AG09309 (cell line): ENCODE results near the gene KIF3B.
"Not testable (repeated sequence)": the region's sequence is repeated elsewhere in the genome, so short reads cannot be mapped to it uniquely, and the experiment has no call there.

Source experiments
- DNase-seq: peaks from one replicate; pipeline ENCODE4 v3.0.0-alpha.2; 2010; ENCODE audit warnings: low read depth
- H3K4me3 ChIP-seq: 2 replicates; pipeline ENCODE4 v1.5.1; 2011; ENCODE audit warnings: mild to moderate bottlenecking, low read depth, low read length, moderate library complexity; ENCODE audit not compliant: control insufficient read depth
- TF ChIP-seq, protein P1 (sequence below): IDR thresholded peaks from 2 replicates; pipeline ENCODE4 v1.5.1; 2011; ENCODE audit warnings: mild to moderate bottlenecking, low read depth, low read length, inconsistent platforms; ENCODE audit not compliant: insufficient read depth, control insufficient read depth; ENCODE audit errors: missing control alignments

Gene KIF3B

DNA sequence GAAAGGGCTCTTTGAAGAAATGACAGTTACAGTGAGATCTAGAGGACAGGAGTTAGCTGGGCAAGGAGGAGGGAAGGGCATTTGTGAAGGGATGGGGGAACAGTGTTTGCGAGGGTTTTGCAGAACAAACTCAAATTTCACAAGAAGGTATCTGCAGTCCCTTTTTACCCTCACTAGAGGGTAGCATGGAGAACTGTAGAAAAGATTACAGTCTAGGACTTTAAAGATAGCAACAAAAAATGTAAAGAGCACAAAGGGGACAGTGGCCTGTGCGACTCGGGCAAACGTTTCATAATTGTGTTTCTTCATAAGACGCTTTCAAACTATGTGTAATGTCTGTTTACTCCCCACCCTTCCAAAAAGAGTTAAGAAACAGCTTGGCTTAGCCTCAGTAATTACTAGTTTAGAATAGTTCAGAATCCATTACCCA is 59.5 kb downstream of the KIF3B start:
- TF ChIP-seq, protein P1, sequence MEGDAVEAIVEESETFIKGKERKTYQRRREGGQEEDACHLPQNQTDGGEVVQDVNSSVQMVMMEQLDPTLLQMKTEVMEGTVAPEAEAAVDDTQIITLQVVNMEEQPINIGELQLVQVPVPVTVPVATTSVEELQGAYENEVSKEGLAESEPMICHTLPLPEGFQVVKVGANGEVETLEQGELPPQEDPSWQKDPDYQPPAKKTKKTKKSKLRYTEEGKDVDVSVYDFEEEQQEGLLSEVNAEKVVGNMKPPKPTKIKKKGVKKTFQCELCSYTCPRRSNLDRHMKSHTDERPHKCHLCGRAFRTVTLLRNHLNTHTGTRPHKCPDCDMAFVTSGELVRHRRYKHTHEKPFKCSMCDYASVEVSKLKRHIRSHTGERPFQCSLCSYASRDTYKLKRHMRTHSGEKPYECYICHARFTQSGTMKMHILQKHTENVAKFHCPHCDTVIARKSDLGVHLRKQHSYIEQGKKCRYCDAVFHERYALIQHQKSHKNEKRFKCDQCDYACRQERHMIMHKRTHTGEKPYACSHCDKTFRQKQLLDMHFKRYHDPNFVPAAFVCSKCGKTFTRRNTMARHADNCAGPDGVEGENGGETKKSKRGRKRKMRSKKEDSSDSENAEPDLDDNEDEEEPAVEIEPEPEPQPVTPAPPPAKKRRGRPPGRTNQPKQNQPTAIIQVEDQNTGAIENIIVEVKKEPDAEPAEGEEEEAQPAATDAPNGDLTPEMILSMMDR = peak; percentile 62
- H3K4me3 ChIP-seq = no peak overlapping the region
- DNase-seq = no peak

DNA sequence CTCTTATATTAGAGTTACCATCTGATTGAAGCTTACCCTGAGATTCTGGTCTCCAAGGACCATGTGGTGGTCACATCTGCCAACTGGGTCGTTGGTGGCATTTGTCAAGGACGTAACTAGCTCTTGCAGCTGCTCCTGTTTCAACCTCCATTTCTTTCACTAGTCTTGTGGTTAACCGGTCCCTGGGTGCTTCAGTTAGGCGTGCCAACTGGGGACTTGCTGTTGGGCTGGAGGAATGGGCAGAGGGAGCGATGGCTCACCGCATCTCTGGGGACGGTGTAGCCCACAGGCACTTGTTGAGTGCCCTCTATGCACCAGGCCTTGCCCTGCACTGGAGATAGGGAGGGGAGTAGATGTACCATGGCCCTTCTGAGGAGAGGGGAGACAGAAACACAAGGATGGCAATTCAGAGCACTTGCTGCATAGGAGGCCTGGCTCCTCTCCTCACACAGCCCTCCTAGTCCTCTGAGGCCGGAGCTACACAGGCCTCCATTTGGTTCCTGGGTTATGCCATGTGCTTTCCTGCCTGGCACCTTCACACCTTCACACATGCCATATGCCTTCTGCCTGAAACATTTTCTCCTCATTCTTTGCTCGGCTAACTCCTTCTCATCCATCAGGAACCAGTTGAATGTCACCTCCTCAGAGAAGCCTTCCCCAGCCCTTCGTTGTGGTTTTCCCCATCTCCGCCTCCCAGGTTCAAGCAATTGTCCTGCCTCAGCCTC is 60.6 kb downstream of the KIF3B start:
- H3K4me3 ChIP-seq = no peak overlapping the region
- TF ChIP-seq, protein P1 = no peak
- no peak for DNase-seq

- TF ChIP-seq, protein P1 = no peak
- no peak overlapping the region for H3K4me3 ChIP-seq
- DNase-seq = no peak
Observed at GRCh38 chr20:32338665-32339064, 61.2 kb downstream of the KIF3B start.

- TF ChIP-seq, protein P1 = no peak
- no peak for DNase-seq
- H3K4me3 ChIP-seq = no peak overlapping the region
Observed at GRCh38 chr20:32339116-32339515, 61.7 kb downstream of the KIF3B start.

DNA sequence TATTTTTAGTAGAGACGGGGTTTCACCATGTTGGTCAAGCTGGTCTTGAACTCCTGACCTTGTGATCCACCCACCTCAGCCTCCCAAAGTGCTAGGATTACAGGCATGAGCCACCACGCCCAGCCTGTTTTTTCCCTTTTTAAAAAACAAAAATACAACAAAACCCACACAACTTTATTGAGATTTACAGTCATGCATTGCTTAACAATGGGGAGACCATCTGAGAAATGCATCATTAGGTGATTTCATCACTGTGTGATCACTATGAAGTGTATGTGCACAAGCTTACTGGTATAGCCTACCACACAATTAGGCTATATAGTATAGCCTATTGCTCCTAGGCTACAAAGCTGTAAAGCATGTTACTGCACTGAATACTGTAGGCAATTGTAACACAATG is 63.6 kb downstream of the KIF3B start:
- H3K4me3 ChIP-seq, DNase-seq: not testable (repeated sequence)

DNA sequence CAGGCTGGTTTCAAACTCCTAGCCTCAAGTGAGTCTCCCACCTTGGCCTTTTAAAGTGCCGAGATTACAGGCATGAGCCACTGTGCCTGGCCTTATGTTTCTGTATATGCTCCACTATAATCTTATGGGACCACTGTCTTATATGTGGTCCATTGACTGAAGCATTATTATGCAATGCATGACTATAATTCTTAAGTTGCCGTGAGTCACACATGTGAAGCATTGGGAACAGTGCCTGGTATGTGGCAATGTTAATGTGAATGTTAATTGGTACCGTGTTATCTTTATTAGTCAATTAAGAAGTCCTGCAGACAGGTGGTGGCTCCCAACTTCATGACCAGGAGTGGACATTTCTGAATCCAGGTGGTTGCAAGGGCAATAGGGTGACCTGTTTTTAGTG is 66.0 kb downstream of the KIF3B start:
- TF ChIP-seq, protein P1 = no peak
- DNase-seq = peak; percentile 72
- no peak overlapping the region for H3K4me3 ChIP-seq

DNA sequence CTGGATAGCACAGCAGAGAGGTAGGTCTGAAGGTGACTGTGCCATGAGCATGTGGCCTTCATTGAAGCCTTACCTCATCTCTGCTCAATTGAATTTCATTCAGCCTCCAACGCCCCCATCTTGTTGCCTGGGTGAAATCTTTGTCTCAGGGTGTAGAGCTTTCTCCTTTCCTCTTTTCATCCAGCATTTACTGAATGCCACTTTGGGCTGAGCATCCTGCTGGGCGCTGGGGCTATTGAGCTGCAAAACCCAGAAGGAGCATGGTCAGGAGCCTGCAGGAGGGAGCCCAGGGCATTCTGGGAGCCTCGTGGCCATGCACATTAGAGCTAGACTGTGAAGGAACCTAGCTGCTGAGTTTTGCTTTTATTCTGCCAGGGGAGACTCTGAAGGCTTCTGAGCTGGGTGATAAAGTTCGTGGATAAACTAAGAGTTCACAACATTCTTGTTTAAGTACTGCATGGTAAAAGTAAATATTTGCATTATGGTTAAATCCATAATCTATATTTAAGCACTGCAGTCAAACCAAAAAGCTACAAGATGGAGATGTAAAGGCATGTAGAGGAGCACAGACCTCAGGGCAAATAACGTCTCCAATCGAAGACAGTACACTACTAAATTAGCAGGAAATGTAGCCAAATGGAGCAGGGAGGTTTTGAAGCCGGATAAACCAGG is 67.5 kb downstream of the KIF3B start:
- DNase-seq = no peak
- TF ChIP-seq, protein P1 = no peak
- no peak overlapping the region for H3K4me3 ChIP-seq
